HG03064 (cell line): Measurements from ENCODE around the gene NAA35.

Experiments used
- ATAC-seq: cut with Tn5 transposase; IDR thresholded peaks from one replicate; pipeline ENCODE4 v1.9.1; 2021; ENCODE audit warnings: low read depth; ENCODE audit not compliant: unreplicated experiment

The NAA35 gene

GRCh38 chr9:86057491-86057890 is 116.5 kb downstream of the NAA35 start:
- ATAC-seq: no peak

GRCh38 chr9:86061972-86062739 is 121.2 kb downstream of the NAA35 start:
- no peak for ATAC-seq

GRCh38 chr9:86062845-86063693 is 122.1 kb downstream of the NAA35 start:
- no peak for ATAC-seq

- no peak for ATAC-seq
Measured at GRCh38 chr9:86064220-86064619, 123.3 kb downstream of the NAA35 start.

GRCh38 chr9:86069206-86069869 is 128.4 kb downstream of the NAA35 start:
- ATAC-seq: no peak
